K562 (cell line): Measurements from ENCODE around the gene SIK3. TPM values are rescaled to one million over a fixed set of nuclear protein-coding genes. Genes with fewer than 3 reads are reported as not detected.
A peak's percentile ranks its signal among the peaks of the same experiment; 100 is the strongest.

ENCODE experiments used
- ATAC-seq: fragments of 200-7000 bp; cut with Tn5 transposase; 3 replicates; pipeline ENCODE4 v1.9.1; 2020; ENCODE audit warnings: moderate library complexity
- BruUV-seq: library from RNA; stranded (reverse); fragments of 400-500 nt; replicated peaks from 2 replicates; lab custom pipeline; 2021; lab: Mats Ljungman, UMichigan
- CTCF ChIA-PET: fragments of 300-600 bp; formaldehyde crosslinking; extraction: SDS; loops from one replicate; lab custom pipeline; 2021; ENCODE audit warnings: low intra/inter-chr PET ratio; lab: Yijun Ruan, JAX
- POLR2A ChIA-PET: fragments of 300-600, 350-650 bp; sonication (Branson Sonifier 250); formaldehyde crosslinking; extraction: SDS; loops from one replicate; lab custom pipeline; 2021; ENCODE audit warnings: antibody characterized with exemption, inconsistent platforms; lab: Yijun Ruan, JAX
- DNase-seq, 4 experiments: peaks; one replicate each; pipeline versions ENCODE4 v3.0.0 to v3.0.0-alpha.2; 2011 to 2018; ENCODE audit warnings: low spot score in 3 of 4, mixed read lengths in 3 of 4; ENCODE audit errors: extremely low read depth in 1 of 4
- FAIRE-seq: peaks from 2 replicates; lab custom pipeline; 2011; peaks lifted over from hg19 to GRCh38; lab: Jason Lieb, UNC
- H2AFZ ChIP-seq: 2 replicates; pipeline ENCODE4 v1.6.0; 2011; ENCODE audit warnings: low read depth, low read length, control low read depth, inconsistent platforms
- H3K27ac ChIP-seq: fragments of 200-600 bp; 3 replicates; pipeline ENCODE4 v1.8.0; 2011; ENCODE audit warnings: low read depth, mild to moderate bottlenecking, control low read depth, inconsistent platforms, low read length, moderate library complexity, mixed read lengths; ENCODE audit errors: extremely low read depth
- H3K27me3 ChIP-seq, 2 experiments: fragments of 300-600 bp in 1 of 2; 2 replicates in 1 of 2; 3 replicates in 1 of 2; pipeline versions ENCODE4 v1.6.0 to v1.8.0; 2011; ENCODE audit warnings: inconsistent platforms in 2 of 2, low read length in 2 of 2, mild to moderate bottlenecking in 1 of 2, mixed read lengths in 1 of 2, moderate library complexity in 1 of 2; ENCODE audit not compliant: control insufficient read depth in 2 of 2, insufficient read depth in 2 of 2
- H3K36me3 ChIP-seq: fragments of 300-600 bp; 3 replicates; pipeline ENCODE4 v1.8.0; 2011; ENCODE audit warnings: mild to moderate bottlenecking, low read length, inconsistent platforms; ENCODE audit not compliant: control insufficient read depth, insufficient read depth
- H3K4me1 ChIP-seq, 2 experiments: fragments of 200-600 bp in 1 of 2; replicated peaks in 1 of 2; 2 replicates in 1 of 2; 3 replicates in 1 of 2; pipeline versions ENCODE4 v1.5.1 to v1.8.0; 2011; ENCODE audit warnings: inconsistent platforms in 2 of 2, low read length in 2 of 2, mild to moderate bottlenecking in 1 of 2, mixed read lengths in 1 of 2, moderate library complexity in 1 of 2; ENCODE audit not compliant: control insufficient read depth in 2 of 2, insufficient read depth in 2 of 2
- H3K4me2 ChIP-seq: 2 replicates; pipeline ENCODE4 v1.6.1; 2011; ENCODE audit warnings: low read length, control low read depth, inconsistent platforms, mixed read lengths; ENCODE audit not compliant: insufficient read depth
- H3K4me3 ChIP-seq: fragments of 200-600 bp; sonication (generic), shearing (Covaris generic); 2 replicates; pipeline ENCODE4 v1.5.1; 2016; ENCODE audit warnings: control low read depth, inconsistent platforms
- H3K79me2 ChIP-seq: fragments of 200-600 bp; 3 replicates; pipeline ENCODE4 v1.8.0; 2011; ENCODE audit warnings: low read length, inconsistent platforms; ENCODE audit not compliant: control insufficient read depth, insufficient read depth
- H3K9ac ChIP-seq, 2 experiments: 2 replicates each; pipeline versions ENCODE4 v1.6.0 to v1.6.1; 2011; ENCODE audit warnings: low read depth in 2 of 2, low read length in 2 of 2, control low read depth in 1 of 2, inconsistent platforms in 1 of 2, mild to moderate bottlenecking in 1 of 2, mixed read lengths in 1 of 2; ENCODE audit not compliant: insufficient read depth in 1 of 2
- H3K9me1 ChIP-seq: one replicate; pipeline ENCODE4 v1.6.0; 2011; ENCODE audit warnings: inconsistent platforms, mild to moderate bottlenecking, low read length, moderate library complexity; ENCODE audit not compliant: control insufficient read depth, insufficient read depth
- H3K9me3 ChIP-seq: replicated peaks from 2 replicates; pipeline ENCODE4 v1.5.1; 2011; ENCODE audit warnings: low read depth, low read length, inconsistent platforms; ENCODE audit not compliant: control insufficient read depth, insufficient read depth
- H4K20me1 ChIP-seq: replicated peaks from 2 replicates; pipeline ENCODE4 v1.6.1; 2011; ENCODE audit warnings: low read length, inconsistent platforms, mixed read lengths; ENCODE audit not compliant: control insufficient read depth, insufficient read depth
- ARID1B ChIP-seq: fragments of 450-650 bp; IDR thresholded peaks from 2 replicates; pipeline ENCODE4 v1.6.1; 2016; ENCODE audit warnings: antibody characterized with exemption, mild to moderate bottlenecking, inconsistent platforms
- C11orf30 ChIP-seq: fragments of 450-650 bp; IDR thresholded peaks from 2 replicates; pipeline ENCODE4 v1.6.1; 2016; ENCODE audit warnings: low read depth, mild to moderate bottlenecking
- MCM7 ChIP-seq, 2 experiments: fragments of 450-650 bp; IDR thresholded peaks; 2 replicates each; pipeline ENCODE4 v1.6.1; 2016 to 2018
- PREB ChIP-seq: sonication (generic); formaldehyde crosslinking; IDR thresholded peaks from 2 replicates; pipeline ENCODE4 v1.8.1; 2023; ENCODE audit warnings: mild to moderate bottlenecking, missing genetic modification reagents
- ZNF507 ChIP-seq: conservative IDR thresholded peaks from 2 replicates; pipeline ENCODE4 v1.6.1; 2017; ENCODE audit warnings: missing genetic modification characterization, missing compliant biosample characterization
- WGBS: fragments of 100-300 bp; shearing (Covaris generic); methylation state at CpG from one replicate; pipeline ENCODE4 v1.1.6; 2016; ENCODE audit warnings: low coverage, mixed read lengths; ENCODE audit not compliant: insufficient coverage; ENCODE audit errors: missing lambda C conversion rate; 5-methylcytosine and 5-hydroxymethylcytosine counted together
- in situ Hi-C: fragments of 300-500 bp; cut with MboI; formaldehyde crosslinking; loops from 4 replicates; pipeline ENCODE4 v1.15.0; 2018; ENCODE audit warnings: inconsistent platforms, mixed read lengths
- intact Hi-C: fragments of 100-400 bp; cut with micrococcal nuclease; formaldehyde crosslinking; loops from 2 replicates; pipeline ENCODE4 v1.14.2; 2022
- polyA plus RNA-seq, 8 experiments: library from polyadenylated mRNA; depleted of rRNA in 4 of 8; stranded (reverse) in 5 of 8; unstranded in 3 of 8; fragments of >200 nt; fragmentation: Nextera tagmentation in 2 of 8; fragmentation: Illumina TruSeq in 1 of 8; extraction: Ambion mirVana in 2 of 8; extraction: Trizol in 1 of 8; gene quantifications; 2 replicates each; pipeline versions ENCODE4 v1.2.1 to v1.2.3, GENCODE V29; 2011 to 2014; ENCODE audit warnings: inconsistent platforms in 1 of 8, missing spikeins in 1 of 8
- total RNA-seq, 7 experiments: library from RNA; depleted of rRNA in 6 of 7; stranded (reverse); fragments of >200 nt in 6 of 7; fragmentation: Illumina TruSeq in 2 of 7; extraction: Trizol in 2 of 7; gene quantifications; 2 replicates each; pipeline versions ENCODE4 v1.2.1 to v1.2.3, GENCODE V29; 2011 to 2021; ENCODE audit warnings: low replicate concordance in 1 of 7
- TF ChIP-seq, protein P1 (sequence below): IDR thresholded peaks from 2 replicates; pipeline ENCODE4 v1.6.1; 2012; ENCODE audit warnings: low read depth, low read length, improper control_type of control experiment, borderline replicate concordance

Gene SIK3
- total and polyA plus RNA-seq, 9 of the 15 experiments (the other 6 are each of a cell fraction or from before 2014, with no cell fraction given) = 1.6 to 21.6 (median 8.0) TPM

- 19% methylated on average over 7 of the region's 7 CpGs for WGBS
- peak in 1 of 4 experiments; percentile 30 for DNase-seq
- Histone ChIP-seq H3K9me3 (no peaks in the 10 kb centered on the region), H3K4me1 (peaks cover 0 to 25% of the 10 kb centered on the region in 2 experiments; a peak in 3 of 5 replicates), H3K27ac (peak overlapping the region; percentile 44; the same call in 1 of the 3 replicates), H2AFZ (no peak overlapping the region), H3K27me3 (no peaks in the 10 kb centered on the region), H3K36me3 (no peaks in the 10 kb centered on the region), H3K4me3 (no peak overlapping the region)
- intact Hi-C loops = no loop called here
- no TSS peak for BruUV-seq
- TF ChIP-seq ARID1B (no peak), PREB (CRISPR knock-in tag) (no peak), ZNF507 (tag) (no peak), MCM7 (IDR thresholded peaks at IDR 0.05) (no peak), C11orf30 (0 out of 2 replicates have a peak, but pooled peaks have one; percentile 6)
- TF ChIP-seq, protein P1, sequence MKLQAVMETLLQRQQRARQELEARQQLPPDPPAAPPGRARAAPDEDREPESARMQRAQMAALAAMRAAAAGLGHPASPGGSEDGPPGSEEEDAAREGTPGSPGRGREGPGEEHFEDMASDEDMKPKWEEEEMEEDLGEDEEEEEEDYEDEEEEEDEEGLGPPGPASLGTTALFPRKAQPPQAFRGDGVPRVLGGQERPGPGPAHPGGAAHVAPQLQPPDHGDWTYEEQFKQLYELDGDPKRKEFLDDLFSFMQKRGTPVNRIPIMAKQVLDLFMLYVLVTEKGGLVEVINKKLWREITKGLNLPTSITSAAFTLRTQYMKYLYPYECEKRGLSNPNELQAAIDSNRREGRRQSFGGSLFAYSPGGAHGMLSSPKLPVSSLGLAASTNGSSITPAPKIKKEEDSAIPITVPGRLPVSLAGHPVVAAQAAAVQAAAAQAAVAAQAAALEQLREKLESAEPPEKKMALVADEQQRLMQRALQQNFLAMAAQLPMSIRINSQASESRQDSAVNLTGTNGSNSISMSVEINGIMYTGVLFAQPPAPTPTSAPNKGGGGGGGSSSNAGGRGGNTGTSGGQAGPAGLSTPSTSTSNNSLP = no peak
- TF ChIP-seq, all 486 proteins: peak for 1
- Histone ChIP-seq H3K9me1 (no peaks in the 10 kb centered on the region), H3K9ac (no peak overlapping the region), H3K4me2 (0 out of 2 replicates have a peak overlapping the region, but pooled peaks have one; percentile 1), H3K79me2 (peaks cover 40% of the 10 kb centered on the region), H4K20me1 (peaks cover 13% of the 10 kb centered on the region)
- FAIRE-seq = no peak
- CTCF ChIA-PET = no interaction called here
- POLR2A ChIA-PET = interaction anchor here (0.8 to 1.4 kb wide), 3 partner anchors 9 to 19 kb away, joined by 3 to 4 read pairs (median 4); no protein-coding TSS in a partner anchor
- in situ Hi-C loops = no loop called here
- peak; percentile 20 for ATAC-seq
These were observed 78.4 kb downstream of the SIK3 start for GRCh38 chr11:117019871-117020270.
